HEK293 (cell line): ENCODE results near the gene SAMD1.

Experiments
- CTCF ChIP-seq: fragments of 450-650 bp; formaldehyde crosslinking; IDR thresholded peaks from 2 replicates; pipeline ENCODE4 v1.5.1; 2016; ENCODE audit warnings: missing biosample characterization, missing genetic modification characterization
- RBAK ChIP-seq: fragments of 450-650 bp; formaldehyde crosslinking; IDR thresholded peaks from 2 replicates; pipeline ENCODE4 v1.5.1; 2016; ENCODE audit warnings: missing biosample characterization, missing genetic modification characterization
- REST ChIP-seq: fragments of 450-650 bp; formaldehyde crosslinking; IDR thresholded peaks from 2 replicates; pipeline ENCODE4 v1.5.1; 2016; ENCODE audit warnings: missing biosample characterization, missing genetic modification characterization
- ZNF184 ChIP-seq: fragments of 450-650 bp; IDR thresholded peaks from 2 replicates; pipeline ENCODE4 v1.5.1; 2018; ENCODE audit warnings: missing biosample characterization, mild to moderate bottlenecking, missing genetic modification characterization
- ZNF266 ChIP-seq: fragments of 450-650 bp; formaldehyde crosslinking; IDR thresholded peaks from 2 replicates; pipeline ENCODE4 v1.5.1; 2016; ENCODE audit warnings: missing biosample characterization, missing genetic modification characterization, low read depth

- TF ChIP-seq CTCF (tag by site-specific recombination): no peak
- TF ChIP-seq RBAK (tag by site-specific recombination): no peak
- TF ChIP-seq ZNF184: no peak
- TF ChIP-seq ZNF266 (tag by site-specific recombination): no peak
- TF ChIP-seq REST (tag by site-specific recombination): no peak
These were observed 30.8 kb downstream of the SAMD1 start for GRCh38 chr19:14059652-14060155.
